ENCODE data around the gene EPHA6. TPM values are rescaled to one million over a fixed set of nuclear protein-coding genes. Genes with fewer than 3 reads are reported as not detected.
"Not testable (repeated sequence)": the region's sequence is repeated elsewhere in the genome, so short reads cannot be mapped to it uniquely, and the experiment has no call there.

The EPHA6 gene
- total RNA-seq, 2 experiments from 2014 or later = not detected

GRCh38 chr3:97579365-97579764, 765.0 kb downstream of the EPHA6 start:
- H3K9me3 Mint-ChIP-seq = no peaks in the 10 kb centered on the region
- DNase-seq = no peak
- H3K27me3 Mint-ChIP-seq = no peaks in the 10 kb centered on the region
- ChIA-PET POLR2A (no interaction called here), CTCF (no interaction called here)
- H3K27ac Mint-ChIP-seq = no peak overlapping the region
- no peak overlapping the region for H3K4me3 Mint-ChIP-seq
- intact Hi-C loops (cut with micrococcal nuclease) = no loop called here
- H3K4me1 Mint-ChIP-seq (ENCODE audit: low read depth) = no peaks in the 10 kb centered on the region
- H3K36me3 Mint-ChIP-seq = no peaks in the 10 kb centered on the region

GRCh38 chr3:97610626-97611025, 796.2 kb downstream of the EPHA6 start:
- CTCF ChIA-PET = no interaction called here

GRCh38 chr3:97612632-97613031, 798.2 kb downstream of the EPHA6 start:
- Mint-ChIP-seq H3K36me3 (no peaks in the 10 kb centered on the region), H3K27ac (no peak overlapping the region), H3K9me3 (peaks cover 5% of the 10 kb centered on the region), H3K4me1 (ENCODE audit: low read depth) (no peaks in the 10 kb centered on the region), H3K4me3 (no peak overlapping the region), H3K27me3 (no peaks in the 10 kb centered on the region)
- CTCF ChIA-PET = no interaction called here
- no peak for DNase-seq
- POLR2A ChIA-PET = no interaction called here
- intact Hi-C loops (cut with micrococcal nuclease) = no loop called here

More at GRCh38 chr3:97610626-97611025, 796.2 kb downstream of the EPHA6 start:
- no peak overlapping the region for H3K27ac Mint-ChIP-seq
- no peak overlapping the region for H3K4me3 Mint-ChIP-seq
- H3K36me3 Mint-ChIP-seq = no peaks in the 10 kb centered on the region
- POLR2A ChIA-PET = no interaction called here
- no peaks in the 10 kb centered on the region for H3K4me1 Mint-ChIP-seq (ENCODE audit: low read depth)
- H3K27me3 Mint-ChIP-seq = no peaks in the 10 kb centered on the region
- peaks cover 2% of the 10 kb centered on the region for H3K9me3 Mint-ChIP-seq
- no peak for DNase-seq
- intact Hi-C loops (cut with micrococcal nuclease) = no loop called here

GRCh38 chr3:97613139-97613538, 798.7 kb downstream of the EPHA6 start:
- Mint-ChIP-seq H3K4me3 (no peak overlapping the region), H3K4me1 (ENCODE audit: low read depth) (no peaks in the 10 kb centered on the region), H3K36me3 (no peaks in the 10 kb centered on the region), H3K27ac (no peak overlapping the region), H3K27me3 (no peaks in the 10 kb centered on the region), H3K9me3 (peaks cover 5% of the 10 kb centered on the region)
- intact Hi-C loops (cut with micrococcal nuclease) = no loop called here
- CTCF ChIA-PET = interaction anchor here (0.6 kb wide), 1 partner anchor 989 kb away, joined by 3 read pairs; no protein-coding TSS in a partner anchor
- DNase-seq = no peak
- POLR2A ChIA-PET = no interaction called here

- intact Hi-C loops (cut with micrococcal nuclease); H3K4me1 Mint-ChIP-seq (ENCODE audit: low read depth); CTCF ChIA-PET; H3K36me3 Mint-ChIP-seq; H3K27ac Mint-ChIP-seq; DNase-seq; H3K27me3 Mint-ChIP-seq; H3K4me3 Mint-ChIP-seq; POLR2A ChIA-PET; H3K9me3 Mint-ChIP-seq: not testable (repeated sequence)
Measured at GRCh38 chr3:97620514-97620913, 806.1 kb downstream of the EPHA6 start.

GRCh38 chr3:97636465-97636864, 822.1 kb downstream of the EPHA6 start:
- DNase-seq = no peak
- H3K4me1 Mint-ChIP-seq (ENCODE audit: low read depth) = no peaks in the 10 kb centered on the region
- H3K36me3 Mint-ChIP-seq = no peaks in the 10 kb centered on the region
- intact Hi-C loops (cut with micrococcal nuclease) = no loop called here
- H3K9me3 Mint-ChIP-seq = no peaks in the 10 kb centered on the region
- no peak overlapping the region for H3K4me3 Mint-ChIP-seq
- ChIA-PET POLR2A (no interaction called here), CTCF (no interaction called here)
- no peaks in the 10 kb centered on the region for H3K27me3 Mint-ChIP-seq
- no peak overlapping the region for H3K27ac Mint-ChIP-seq

- DNase-seq = no peak
- Mint-ChIP-seq H3K4me3 (no peak overlapping the region), H3K27ac (no peak overlapping the region), H3K27me3 (no peaks in the 10 kb centered on the region), H3K4me1 (ENCODE audit: low read depth) (no peaks in the 10 kb centered on the region), H3K36me3 (no peaks in the 10 kb centered on the region), H3K9me3 (no peaks in the 10 kb centered on the region)
- ChIA-PET POLR2A (no interaction called here), CTCF (no interaction called here)
- intact Hi-C loops (cut with micrococcal nuclease) = no loop called here
Measured at GRCh38 chr3:97646932-97647331, 832.5 kb downstream of the EPHA6 start.

- Mint-ChIP-seq H3K27ac (no peak overlapping the region), H3K36me3 (no peaks in the 10 kb centered on the region), H3K9me3 (no peaks in the 10 kb centered on the region), H3K4me1 (ENCODE audit: low read depth) (no peaks in the 10 kb centered on the region), H3K27me3 (no peaks in the 10 kb centered on the region), H3K4me3 (no peak overlapping the region)
- no peak for DNase-seq
- intact Hi-C loops (cut with micrococcal nuclease) = no loop called here
- ChIA-PET POLR2A (no interaction called here), CTCF (no interaction called here)
Measured at GRCh38 chr3:97647441-97647982, 833.1 kb downstream of the EPHA6 start.

- no peaks in the 10 kb centered on the region for H3K4me1 Mint-ChIP-seq (ENCODE audit: low read depth)
- ChIA-PET POLR2A (no interaction called here), CTCF (no interaction called here)
- intact Hi-C loops (cut with micrococcal nuclease) = no loop called here
- no peak overlapping the region for H3K27ac Mint-ChIP-seq
- no peak overlapping the region for H3K4me3 Mint-ChIP-seq
- H3K36me3 Mint-ChIP-seq = no peaks in the 10 kb centered on the region
- no peak for DNase-seq
- no peaks in the 10 kb centered on the region for H3K9me3 Mint-ChIP-seq
- H3K27me3 Mint-ChIP-seq = no peaks in the 10 kb centered on the region
Measured at GRCh38 chr3:97655971-97656370, 841.6 kb downstream of the EPHA6 start.

- Mint-ChIP-seq H3K27me3 (no peaks in the 10 kb centered on the region), H3K27ac (no peak overlapping the region), H3K4me1 (ENCODE audit: low read depth) (no peaks in the 10 kb centered on the region), H3K36me3 (no peaks in the 10 kb centered on the region), H3K9me3 (no peaks in the 10 kb centered on the region), H3K4me3 (no peak overlapping the region)
- ChIA-PET POLR2A (no interaction called here), CTCF (no interaction called here)
- DNase-seq = no peak
- intact Hi-C loops (cut with micrococcal nuclease) = no loop called here
Measured at GRCh38 chr3:97656638-97657037, 842.2 kb downstream of the EPHA6 start.

- H3K27ac Mint-ChIP-seq = no peak overlapping the region
- no peak for DNase-seq
- H3K4me3 Mint-ChIP-seq = no peak overlapping the region
- no peaks in the 10 kb centered on the region for H3K27me3 Mint-ChIP-seq
- intact Hi-C loops (cut with micrococcal nuclease) = no loop called here
- H3K9me3 Mint-ChIP-seq = no peaks in the 10 kb centered on the region
- H3K4me1 Mint-ChIP-seq (ENCODE audit: low read depth) = no peaks in the 10 kb centered on the region
- POLR2A ChIA-PET = no interaction called here
- H3K36me3 Mint-ChIP-seq = no peaks in the 10 kb centered on the region
- CTCF ChIA-PET = interaction anchor here (0.7 kb wide), 1 partner anchor 24 kb away, joined by 3 read pairs; no protein-coding TSS in a partner anchor
Measured at GRCh38 chr3:97658668-97659285, 844.4 kb downstream of the EPHA6 start.

GRCh38 chr3:97662264-97662663, 847.9 kb downstream of the EPHA6 start:
- Mint-ChIP-seq H3K4me1 (ENCODE audit: low read depth) (no peaks in the 10 kb centered on the region), H3K27ac (no peak overlapping the region), H3K4me3 (no peak overlapping the region), H3K9me3 (no peaks in the 10 kb centered on the region), H3K36me3 (no peaks in the 10 kb centered on the region), H3K27me3 (no peaks in the 10 kb centered on the region)
- intact Hi-C loops (cut with micrococcal nuclease) = no loop called here
- DNase-seq = no peak
- CTCF ChIA-PET = no interaction called here
- POLR2A ChIA-PET = no interaction called here

GRCh38 chr3:97662762-97663161, 848.4 kb downstream of the EPHA6 start:
- POLR2A ChIA-PET = no interaction called here
- intact Hi-C loops (cut with micrococcal nuclease) = no loop called here
- no peak overlapping the region for H3K4me3 Mint-ChIP-seq
- CTCF ChIA-PET = interaction anchor here (0.7 kb wide), 1 partner anchor 99 kb away, joined by 4 read pairs; no protein-coding TSS in a partner anchor
- no peaks in the 10 kb centered on the region for H3K4me1 Mint-ChIP-seq (ENCODE audit: low read depth)
- no peaks in the 10 kb centered on the region for H3K36me3 Mint-ChIP-seq
- no peaks in the 10 kb centered on the region for H3K27me3 Mint-ChIP-seq
- H3K27ac Mint-ChIP-seq = no peak overlapping the region
- DNase-seq = no peak
- no peaks in the 10 kb centered on the region for H3K9me3 Mint-ChIP-seq
